Prostate gland (tissue), 2 donors: ENCODE results near the gene NOD2. TPM values are rescaled to one million over a fixed set of nuclear protein-coding genes. Genes with fewer than 3 reads are reported as not detected.

Experiments
- DNase-seq: peaks from one replicate; pipeline ENCODE4 v3.0.0-alpha.2; 2019; ENCODE audit warnings: low spot score
- H3K27ac ChIP-seq, 2 donors: fragments of 200-600 bp; sonication (generic); 2 replicates each; pipeline ENCODE4 v1.5.1; 2017 to 2019
- H3K27me3 ChIP-seq: fragments of 200-600 bp; sonication (generic); replicated peaks from 2 replicates; pipeline ENCODE4 v1.5.1; 2019; ENCODE audit not compliant: insufficient read depth
- H3K36me3 ChIP-seq, 2 donors: fragments of 200-600 bp; sonication (generic); 1 replicate in 1 of 2; 2 replicates in 1 of 2; pipeline versions ENCODE4 v1.5.1 to v1.8.1; 2017 to 2019
- H3K4me1 ChIP-seq: fragments of 200-600 bp; sonication (generic); replicated peaks from 2 replicates; pipeline ENCODE4 v1.5.1; 2019
- H3K4me3 ChIP-seq, 2 donors: fragments of 200-600 bp; sonication (generic); 2 replicates each; pipeline ENCODE4 v1.5.1; 2017 to 2019
- H3K9me3 ChIP-seq: fragments of 200-600 bp; sonication (generic); 2 replicates; pipeline ENCODE4 v1.5.1; 2017
- POLR2A ChIP-seq: fragments of 450-650 bp; IDR thresholded peaks from one replicate; pipeline ENCODE4 v1.6.1; 2016; ENCODE audit warnings: antibody characterized with exemption, mild to moderate bottlenecking
- POLR2AphosphoS5 ChIP-seq: sonication (generic); formaldehyde crosslinking; IDR thresholded peaks from one replicate; pipeline ENCODE4 v1.6.1; 2017; ENCODE audit warnings: antibody characterized with exemption
- WGBS: methylation state at CpG from one replicate; pipeline ENCODE4 v1.1.5; 2018; 5-methylcytosine and 5-hydroxymethylcytosine counted together
- intact Hi-C: fragments of 100-400 bp; cut with DNase I; formaldehyde crosslinking; loops from one replicate; pipeline ENCODE4 v1.14.2; 2022
- total RNA-seq, 2 donors: library from RNA; depleted of rRNA; stranded (reverse); fragments of >200 nt; gene quantifications; one replicate each; pipeline ENCODE4 v1.1.0, GENCODE V29; 2016
- TF ChIP-seq, protein P1 (sequence below), 4 experiments: fragments of 200-600 bp in 2 of 4; fragments of 450-650 bp in 2 of 4; sonication (generic) in 2 of 4; IDR thresholded peaks; 1 replicate in 3 of 4; 2 replicates in 1 of 4; pipeline ENCODE4 v1.5.1; 2016 to 2019; ENCODE audit warnings: antibody characterized with exemption in 4 of 4, mild to moderate bottlenecking in 2 of 4, moderate library complexity in 2 of 4

NOD2 gene
- total RNA-seq, 2 donors from 2014 or later: 2.8 to 5.6 TPM

DNA sequence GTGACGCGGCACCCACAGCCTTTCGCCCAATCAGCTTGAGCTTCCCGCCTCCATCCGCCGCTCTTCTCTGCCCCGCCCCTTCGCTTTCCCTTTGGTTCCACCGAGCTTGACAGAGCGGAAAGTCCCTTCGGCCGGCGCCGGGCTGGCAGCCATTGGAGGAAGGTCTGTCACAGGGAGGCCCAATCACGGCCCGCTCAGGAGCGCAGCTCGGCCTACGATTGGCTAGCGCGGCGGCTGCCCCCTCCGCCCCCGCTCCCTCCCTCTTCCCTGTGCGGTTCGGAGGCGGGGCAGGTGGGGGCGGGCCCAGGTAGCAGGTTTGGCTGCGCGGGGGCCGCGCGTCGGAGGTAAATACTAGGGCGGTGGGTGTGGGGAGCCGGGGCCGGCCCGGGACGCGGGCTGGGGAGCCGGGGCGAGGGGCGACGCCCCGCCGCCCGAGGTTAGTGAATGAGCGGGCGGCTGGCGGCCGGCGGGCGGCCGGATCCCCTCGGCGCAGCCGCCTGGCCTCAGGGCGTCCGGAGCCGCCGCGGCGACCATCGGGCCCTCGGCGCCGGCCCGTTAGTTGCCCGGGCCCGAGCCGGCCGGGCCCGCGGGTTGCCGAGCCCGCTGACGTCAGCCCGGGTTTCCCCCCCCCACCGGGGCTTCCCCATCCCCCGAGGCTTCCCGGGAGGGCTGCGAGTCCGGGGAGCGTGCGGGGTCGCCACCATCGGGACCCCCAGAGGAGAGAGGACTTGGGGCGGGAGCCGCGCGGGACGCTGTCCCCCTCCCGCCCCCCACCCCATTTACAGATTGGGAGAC lies 48.6 kb downstream of the NOD2 start, which contains the start of gene CYLD:
TSS of gene CYLD (plus strand) at position 306 of the 795 bp plus-strand sequence. CDS start 7,613 bp downstream, outside the sequence.
- Histone ChIP-seq H3K4me3 (peak within 1 kb of the TSS; percentile 86 to 96), H3K4me1 (no peaks in the 10 kb centered on the region), H3K9me3 (no peaks in the 10 kb centered on the region), H3K27me3 (no peaks in the 10 kb centered on the region), H3K27ac (peak within 1 kb of the TSS; percentile 86 to 88), H3K36me3 (no peaks in the 10 kb centered on the region)
- TF ChIP-seq, protein P1, sequence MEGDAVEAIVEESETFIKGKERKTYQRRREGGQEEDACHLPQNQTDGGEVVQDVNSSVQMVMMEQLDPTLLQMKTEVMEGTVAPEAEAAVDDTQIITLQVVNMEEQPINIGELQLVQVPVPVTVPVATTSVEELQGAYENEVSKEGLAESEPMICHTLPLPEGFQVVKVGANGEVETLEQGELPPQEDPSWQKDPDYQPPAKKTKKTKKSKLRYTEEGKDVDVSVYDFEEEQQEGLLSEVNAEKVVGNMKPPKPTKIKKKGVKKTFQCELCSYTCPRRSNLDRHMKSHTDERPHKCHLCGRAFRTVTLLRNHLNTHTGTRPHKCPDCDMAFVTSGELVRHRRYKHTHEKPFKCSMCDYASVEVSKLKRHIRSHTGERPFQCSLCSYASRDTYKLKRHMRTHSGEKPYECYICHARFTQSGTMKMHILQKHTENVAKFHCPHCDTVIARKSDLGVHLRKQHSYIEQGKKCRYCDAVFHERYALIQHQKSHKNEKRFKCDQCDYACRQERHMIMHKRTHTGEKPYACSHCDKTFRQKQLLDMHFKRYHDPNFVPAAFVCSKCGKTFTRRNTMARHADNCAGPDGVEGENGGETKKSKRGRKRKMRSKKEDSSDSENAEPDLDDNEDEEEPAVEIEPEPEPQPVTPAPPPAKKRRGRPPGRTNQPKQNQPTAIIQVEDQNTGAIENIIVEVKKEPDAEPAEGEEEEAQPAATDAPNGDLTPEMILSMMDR (IDR thresholded peaks at IDR 0.05): no peak
- peak; percentile 95 for TF ChIP-seq POLR2AphosphoS5
- peak; percentile 78 for TF ChIP-seq POLR2A
- DNase-seq: peak; percentile 100
- intact Hi-C loops: loop anchor here (5.0 to 10.0 kb wide), 2 partner anchors 45 to 377 kb away; partner anchors contain the start of gene BRD7
- WGBS: 0% methylated on average over 59 of the region's 93 CpGs

DNA sequence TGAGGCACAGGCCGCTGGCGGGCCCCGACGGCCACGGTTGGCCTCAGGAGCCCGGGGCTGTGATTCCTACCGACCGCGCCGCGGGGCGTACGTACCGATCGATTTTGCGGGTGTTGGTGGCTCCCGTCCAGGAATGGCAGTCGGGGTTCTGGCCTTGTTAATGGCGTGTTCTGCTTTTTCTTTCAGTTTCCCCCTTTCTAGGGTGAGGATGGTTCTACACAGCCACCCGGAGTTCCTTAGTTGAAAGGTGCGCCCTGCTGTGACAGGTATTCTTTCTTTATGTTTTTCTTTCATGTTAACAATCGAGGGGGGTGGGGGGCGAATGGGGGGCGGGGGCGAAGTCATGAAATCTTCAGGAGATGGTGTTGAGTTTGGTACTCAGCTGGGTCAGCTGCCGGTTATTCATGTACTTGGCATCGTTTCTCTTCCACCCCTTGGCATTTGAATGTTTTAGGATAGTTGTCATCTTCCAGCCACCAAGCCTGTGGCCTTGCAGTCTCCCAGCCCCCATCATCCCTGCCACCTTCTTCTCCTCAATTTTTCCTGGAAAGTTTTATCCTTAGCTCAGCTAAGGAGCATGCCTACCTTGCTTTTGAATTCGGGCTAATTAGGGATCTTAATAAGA lies 49.3 kb downstream of the NOD2 start:
- no peaks in the 10 kb centered on the region for H3K36me3 ChIP-seq
- no peak for DNase-seq
- no peaks in the 10 kb centered on the region for H3K4me1 ChIP-seq
- H3K27me3 ChIP-seq: no peaks in the 10 kb centered on the region
- TF ChIP-seq, protein P1 (IDR thresholded peaks at IDR 0.05): no peak
- TF ChIP-seq POLR2A (no peak), POLR2AphosphoS5 (no peak)
- H3K27ac ChIP-seq: peak overlapping the region; percentile 86 to 88
- no peaks in the 10 kb centered on the region for H3K9me3 ChIP-seq
- under 1% methylated on average over 28 of the region's 28 CpGs for WGBS
- intact Hi-C loops: loop anchor here (5.0 to 10.0 kb wide), 2 partner anchors 45 to 378 kb away; partner anchors contain the start of gene BRD7
- H3K4me3 ChIP-seq: peak overlapping the region; percentile 86 to 96

DNA sequence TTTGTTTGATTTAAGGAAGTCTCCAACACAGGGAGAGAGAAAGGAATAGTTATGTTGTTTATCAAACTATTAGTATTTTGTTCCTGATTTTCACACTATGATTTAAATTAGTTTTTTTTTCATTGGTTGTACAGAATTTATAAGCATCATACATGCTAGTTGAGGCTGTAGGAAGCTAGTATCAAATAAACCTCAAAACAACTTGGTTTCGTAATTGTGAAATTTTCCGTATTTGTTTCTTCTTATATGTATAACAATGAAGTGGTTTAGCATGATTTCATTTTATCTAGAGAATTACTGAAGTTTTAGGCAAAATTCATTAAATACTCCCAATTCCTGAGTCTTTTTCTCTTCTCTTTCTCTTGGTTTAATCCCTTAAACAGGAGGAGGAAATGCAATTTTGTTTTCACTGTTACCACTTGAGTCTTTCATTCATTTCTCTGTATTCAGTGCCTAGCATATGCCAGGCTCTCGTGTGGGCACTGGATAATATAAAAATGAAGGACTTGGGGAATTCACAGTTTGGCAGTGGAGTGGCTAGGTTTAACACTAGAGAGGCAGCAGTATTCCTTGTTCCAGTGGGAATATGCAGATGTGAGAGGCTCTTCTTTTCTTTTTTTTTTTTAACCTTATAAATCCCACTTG lies 50.3 kb downstream of the NOD2 start:
- H3K4me1 ChIP-seq: no peaks in the 10 kb centered on the region
- intact Hi-C loops: loop anchor here (5.0 to 10.0 kb wide), 2 partner anchors 46 to 379 kb away; partner anchors contain the start of gene BRD7

DNA sequence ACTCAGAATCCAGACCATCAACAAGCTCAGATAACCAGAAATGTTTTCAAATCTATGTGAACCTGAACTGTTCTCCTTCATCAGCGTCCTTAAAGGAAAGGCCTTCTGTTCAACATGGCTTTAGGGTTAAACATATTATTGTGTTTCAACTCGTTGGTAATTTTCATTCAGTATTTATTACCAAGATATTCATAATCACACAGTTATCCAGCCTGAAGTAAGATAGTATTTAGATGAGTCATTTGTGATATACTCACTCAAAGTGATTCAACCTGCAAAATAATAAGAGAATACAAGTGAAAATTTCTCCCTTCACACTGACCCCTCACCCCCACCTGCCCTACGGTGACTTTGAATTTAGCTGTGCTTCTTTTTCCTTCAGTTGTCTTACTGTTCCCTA lies 51.5 kb downstream of the NOD2 start:
- no peaks in the 10 kb centered on the region for H3K9me3 ChIP-seq
- no peak overlapping the region for H3K4me3 ChIP-seq
- TF ChIP-seq, protein P1 (IDR thresholded peaks at IDR 0.05): no peak
- TF ChIP-seq POLR2A: no peak
- no peak for TF ChIP-seq POLR2AphosphoS5
- WGBS: 67% methylated on average over 3 of the region's 3 CpGs
- intact Hi-C loops: loop anchor here (5.0 to 10.0 kb wide), 3 partner anchors 48 to 380 kb away; partner anchors contain the start of gene BRD7
- no peaks in the 10 kb centered on the region for H3K4me1 ChIP-seq
- H3K27ac ChIP-seq: no peak overlapping the region
- DNase-seq: no peak
- H3K36me3 ChIP-seq: no peaks in the 10 kb centered on the region
- no peaks in the 10 kb centered on the region for H3K27me3 ChIP-seq

More for the DNA sequence above, 50.3 kb downstream of the NOD2 start:
- no peak overlapping the region for H3K4me3 ChIP-seq
- H3K9me3 ChIP-seq: no peaks in the 10 kb centered on the region
- TF ChIP-seq, protein P1 (IDR thresholded peaks at IDR 0.05): no peak
- TF ChIP-seq POLR2A: no peak
- no peak for TF ChIP-seq POLR2AphosphoS5
- no peaks in the 10 kb centered on the region for H3K27me3 ChIP-seq
- no peaks in the 10 kb centered on the region for H3K36me3 ChIP-seq
- WGBS: 66% methylated on average over 3 of the region's 3 CpGs
- DNase-seq: no peak
- no peak overlapping the region for H3K27ac ChIP-seq
